Measurements from ENCODE around the gene RAET1E.
"Not testable (repeated sequence)": the region's sequence is repeated elsewhere in the genome, so short reads cannot be mapped to it uniquely, and the experiment has no call there.

The RAET1E gene

DNA sequence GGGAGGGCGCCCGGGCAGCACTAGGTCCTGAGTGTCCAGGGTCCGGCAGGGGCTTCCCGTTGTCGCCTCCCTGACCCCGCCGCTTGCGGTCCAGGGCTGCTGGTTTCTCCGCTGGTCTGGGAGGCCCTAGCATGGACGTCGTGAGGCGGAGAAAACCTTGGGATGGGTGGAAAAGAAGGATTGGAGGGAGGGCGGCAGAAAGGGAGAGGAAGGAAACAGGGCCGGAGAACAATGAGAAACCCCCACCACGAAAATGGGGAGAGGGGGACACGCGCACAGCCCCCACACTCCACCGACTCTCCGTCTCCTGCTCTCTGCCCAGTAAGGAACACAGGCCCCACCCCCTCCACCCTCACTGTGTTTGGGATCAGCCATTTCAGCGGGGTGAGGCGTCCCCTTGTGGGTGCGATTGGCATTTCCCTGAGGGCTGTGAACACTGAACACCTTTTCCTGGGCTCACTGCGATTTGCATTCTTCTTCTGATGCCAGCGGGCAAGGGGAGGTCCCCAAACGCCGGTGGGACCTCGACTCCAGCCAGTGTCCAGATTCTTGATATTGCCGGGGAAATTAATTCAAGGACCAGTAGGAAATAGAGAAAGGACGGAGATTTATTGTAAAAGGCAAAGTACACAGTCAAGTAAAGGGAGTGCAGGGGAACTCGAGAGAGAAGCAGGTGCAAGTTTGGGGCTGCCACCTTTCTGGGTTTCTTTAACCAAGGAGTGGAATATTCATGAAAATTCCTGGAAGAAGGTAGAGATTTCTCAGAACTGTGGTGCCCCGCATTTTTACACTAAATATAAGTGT lies 28.3 kb upstream of the RAET1E start:
- FAIRE-seq, result peak; percentile 11

DNA sequence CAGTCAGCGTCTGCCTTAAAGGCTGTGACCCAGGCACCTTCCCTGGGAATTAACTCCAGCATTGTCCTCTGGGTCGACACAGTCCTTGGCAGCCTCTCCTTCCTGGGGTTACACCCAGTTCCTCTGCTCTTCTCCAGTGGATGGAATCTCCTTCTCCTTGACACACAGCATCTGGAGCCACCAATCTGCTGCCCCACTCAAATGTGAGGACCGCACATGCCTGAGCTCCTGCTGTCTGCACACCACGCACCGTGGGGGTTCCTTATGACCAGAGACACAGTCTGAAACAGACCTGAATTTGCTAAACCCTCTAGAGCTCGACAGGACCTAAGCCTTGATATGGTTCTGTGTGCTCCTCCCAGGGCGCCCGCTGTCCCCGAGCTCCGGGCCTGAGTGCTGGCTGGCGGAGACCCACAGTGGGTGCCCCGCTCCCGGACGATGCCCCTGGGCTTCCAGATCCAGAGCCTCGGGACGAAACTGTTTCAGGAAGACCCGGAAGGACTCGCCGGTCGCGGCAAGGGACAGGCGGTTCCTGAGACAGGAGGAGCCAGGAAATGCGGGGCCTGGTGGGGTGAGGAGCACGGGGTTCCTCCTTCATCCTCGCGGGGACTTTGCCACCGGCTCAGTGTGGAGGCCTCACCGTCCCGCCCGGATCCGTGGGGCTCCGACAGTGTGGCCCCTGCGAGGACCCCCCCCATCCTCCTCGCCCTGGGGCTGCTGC lies 27.5 kb upstream of the RAET1E start:
- FAIRE-seq, result no peak

DNA sequence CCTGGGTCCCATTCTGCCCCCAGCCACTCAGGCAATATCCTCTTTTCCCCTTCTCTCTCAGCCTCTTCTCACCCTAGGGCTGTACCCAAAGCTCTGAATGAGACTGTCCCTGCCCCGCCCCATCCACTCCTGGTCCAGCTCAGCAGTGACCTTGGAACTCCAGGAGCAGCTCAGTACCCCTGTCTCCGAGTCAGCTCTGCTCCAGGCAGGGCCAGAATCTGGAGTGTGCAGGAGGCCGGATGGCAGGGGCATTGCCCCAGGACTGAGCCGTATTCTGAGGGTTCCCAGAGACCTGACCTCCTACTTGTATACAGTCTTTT lies 27.0 kb upstream of the RAET1E start:
- no peak for FAIRE-seq

DNA sequence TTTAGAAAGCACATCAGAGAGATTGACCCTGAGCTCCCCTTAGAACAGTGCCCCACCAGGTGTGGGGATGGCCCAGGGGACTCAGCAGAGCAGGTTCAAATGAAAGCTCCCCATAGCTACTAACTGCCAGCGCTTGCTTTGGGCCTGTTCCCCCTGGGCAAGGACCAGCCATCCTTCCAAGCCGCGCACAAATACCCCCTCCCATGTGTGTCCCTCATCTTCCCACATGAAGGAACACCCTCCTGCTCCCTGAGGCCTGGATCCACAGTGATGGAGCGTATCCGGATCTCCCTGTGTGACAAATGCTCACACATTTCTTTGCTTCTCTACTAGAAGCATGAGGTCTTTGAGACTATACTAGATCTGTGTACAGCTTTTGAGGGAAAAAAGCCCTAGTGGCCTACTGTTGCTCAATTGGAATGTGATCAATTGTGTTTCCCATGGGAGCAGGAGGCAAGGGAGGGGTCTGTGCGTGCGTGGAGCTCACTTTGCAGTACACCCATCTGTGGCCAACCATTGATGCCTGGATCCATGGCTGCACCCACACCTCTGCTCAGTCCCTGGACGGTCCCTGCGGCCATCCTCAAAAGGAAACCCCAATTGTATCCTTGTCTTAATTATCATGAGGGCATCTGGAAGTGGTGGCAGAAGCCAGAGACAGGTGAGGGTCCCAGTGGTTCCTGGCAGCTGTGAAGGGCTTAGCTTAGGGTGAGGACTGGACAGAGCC lies 26.5 kb upstream of the RAET1E start:
- FAIRE-seq, result no peak

DNA sequence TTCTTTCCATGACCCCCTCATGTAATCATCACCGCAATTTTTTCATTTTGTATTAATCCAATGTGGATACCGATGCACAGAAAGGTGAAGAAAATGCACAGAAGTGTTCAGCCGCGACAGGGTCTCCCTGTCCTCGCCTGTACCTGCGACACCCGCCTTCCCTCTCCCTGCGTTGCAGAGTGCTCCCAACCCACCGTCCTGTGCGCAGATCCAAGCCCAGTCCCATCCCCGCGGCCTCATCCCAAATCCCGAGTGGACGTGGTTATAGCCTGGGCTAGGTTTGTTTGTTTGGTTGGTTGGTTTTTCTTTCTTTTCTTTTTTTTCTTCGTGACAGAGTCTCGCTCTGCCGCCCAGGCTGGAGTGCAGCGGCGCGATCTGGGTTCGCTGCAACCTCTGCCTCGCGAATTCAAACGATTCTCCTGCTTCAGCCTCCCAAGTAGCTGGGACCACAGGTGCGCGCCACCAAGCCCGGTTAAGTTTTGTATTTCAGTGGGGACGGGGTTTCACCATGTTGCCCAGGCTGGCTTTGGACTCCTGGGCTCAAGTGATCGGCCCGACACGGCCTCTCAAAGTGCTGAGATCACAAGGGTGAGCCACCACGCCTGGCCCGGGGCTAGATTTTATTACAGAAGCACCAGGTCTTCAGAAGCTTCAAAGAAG lies 25.5 kb upstream of the RAET1E start:
- no peak for FAIRE-seq

DNA sequence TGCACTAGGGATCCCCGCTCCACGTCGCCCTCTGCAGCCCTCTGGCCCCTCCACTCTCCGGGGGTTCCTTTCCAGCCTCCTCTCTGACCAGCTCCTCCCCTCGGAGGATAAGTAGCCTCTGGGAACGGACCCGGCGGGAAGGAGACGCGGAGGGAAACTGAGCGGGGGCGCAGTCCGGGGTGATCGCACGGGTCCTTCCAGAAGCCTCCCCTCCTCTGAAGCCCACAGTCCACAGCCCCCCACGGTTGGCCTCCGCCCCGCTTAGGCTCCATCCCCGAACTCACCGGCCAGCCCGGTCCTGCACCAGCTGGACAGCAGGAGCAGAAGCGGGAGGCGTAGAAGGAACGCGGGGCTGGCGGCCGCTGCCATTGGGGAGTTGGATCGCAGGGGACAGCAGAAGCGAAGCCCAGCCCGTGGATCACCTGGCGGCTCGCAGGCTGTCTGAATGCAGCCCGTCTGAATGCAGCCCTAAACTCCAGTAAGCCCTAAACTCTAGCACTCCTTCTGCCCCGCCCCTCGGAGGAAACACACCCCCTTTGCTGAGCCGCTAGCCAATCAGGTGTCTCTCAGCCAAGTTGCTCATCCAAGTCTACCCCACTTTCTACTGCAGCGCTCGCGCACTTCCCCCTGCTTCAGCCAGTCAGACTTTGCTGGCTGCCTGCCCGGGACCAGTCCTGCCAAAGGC lies 24.9 kb upstream of the RAET1E start, which contains the start of gene RAET1G:
TSS of gene RAET1G (minus strand) at position 480 of the 685 bp plus-strand sequence. CDS start at position 369, 111 bp downstream.
- no peak for FAIRE-seq

DNA sequence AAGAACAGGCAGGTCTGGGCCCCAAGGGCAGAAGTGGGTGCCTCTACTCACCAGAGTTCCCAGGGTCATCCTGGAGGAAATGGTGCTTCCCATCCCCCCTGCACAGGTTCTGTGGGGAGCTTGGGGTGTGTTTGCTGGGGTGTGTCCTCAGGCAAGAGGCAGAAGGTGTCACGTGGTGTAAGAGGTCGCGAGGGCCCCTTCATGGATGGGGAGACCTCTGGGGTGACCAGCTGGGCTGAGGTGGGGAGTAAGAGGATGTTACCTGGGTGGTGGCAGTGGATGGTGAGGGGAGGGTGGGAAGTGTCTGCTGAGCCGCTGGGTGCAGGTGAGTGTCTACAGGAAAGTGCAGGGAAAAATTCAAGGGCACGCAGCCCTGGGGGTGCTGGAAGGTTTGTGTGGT lies 24.2 kb upstream of the RAET1E start:
- not testable (repeated sequence) for FAIRE-seq

DNA sequence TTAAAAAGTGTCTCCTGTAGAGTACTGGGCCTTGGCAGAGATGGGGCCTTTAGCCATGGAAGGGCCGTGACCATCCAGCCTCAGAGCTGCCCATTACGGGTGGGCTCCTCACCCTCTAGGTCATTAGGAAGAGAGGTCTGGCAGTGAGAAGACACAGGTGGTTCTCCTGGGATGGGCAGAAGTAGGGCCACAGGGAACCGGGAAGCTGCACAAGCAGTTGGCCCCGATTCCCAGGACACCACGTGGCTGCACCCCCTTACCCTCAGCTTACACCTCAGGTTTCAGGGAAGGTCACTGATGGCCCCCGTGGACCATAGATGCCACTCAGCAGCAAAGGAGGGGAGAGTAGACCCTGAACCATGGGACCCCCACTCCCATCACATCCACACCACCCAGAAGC lies 23.4 kb upstream of the RAET1E start:
- FAIRE-seq, result no peak

DNA sequence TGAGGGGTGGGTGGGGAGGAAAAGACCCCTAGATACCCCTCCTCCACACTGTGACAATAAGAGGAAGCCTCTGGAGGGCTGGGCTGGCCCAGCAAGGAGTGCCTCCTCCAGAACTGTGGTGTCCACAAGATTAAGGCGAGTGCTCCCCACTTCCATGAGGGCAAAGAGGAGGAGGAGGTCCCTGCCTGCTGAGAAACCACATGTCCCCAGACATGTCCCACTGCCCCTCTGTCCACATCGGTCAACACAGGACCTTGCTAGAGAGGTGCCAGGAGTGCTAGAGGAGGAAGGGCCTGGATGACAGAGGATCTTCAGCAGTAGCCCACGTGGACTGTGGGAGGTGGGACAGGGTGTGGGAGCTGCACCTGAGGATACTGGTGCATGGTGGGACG lies 21.9 kb upstream of the RAET1E start:
- FAIRE-seq, result no peak

DNA sequence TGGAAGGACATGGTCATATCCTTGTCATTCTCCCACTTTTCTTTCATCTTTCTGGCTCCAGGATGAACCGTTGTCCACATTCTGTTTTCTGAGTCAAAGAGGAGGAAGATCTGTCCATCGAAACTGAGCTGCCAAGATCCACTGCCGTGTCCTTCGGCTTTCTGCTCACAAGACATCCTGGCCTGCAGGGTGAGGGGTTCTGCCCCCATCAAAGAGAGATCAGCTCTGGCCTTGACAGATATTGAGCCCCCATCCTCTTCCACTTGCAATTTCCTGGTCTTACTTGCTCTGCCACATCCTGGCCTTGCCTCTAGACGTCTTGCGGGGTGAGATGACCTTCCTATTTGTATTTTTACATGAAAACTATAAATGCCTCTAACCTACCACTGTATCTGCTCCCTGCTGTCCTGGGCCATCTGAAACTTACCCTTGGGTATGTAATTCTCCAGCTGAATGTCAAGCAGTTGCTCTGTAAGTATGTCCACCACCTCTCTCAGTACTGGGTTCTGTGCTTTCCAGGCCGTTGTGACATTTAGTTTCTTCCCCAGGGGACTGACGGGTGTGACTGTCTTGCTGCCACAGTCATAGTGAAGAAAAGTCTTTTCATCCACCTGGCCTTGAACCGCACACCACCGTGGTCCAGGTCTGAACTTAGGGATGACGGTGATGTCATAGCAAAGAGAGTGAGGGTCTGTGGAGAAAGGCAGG lies 21.4 kb upstream of the RAET1E start:
- not testable (repeated sequence) for FAIRE-seq

DNA sequence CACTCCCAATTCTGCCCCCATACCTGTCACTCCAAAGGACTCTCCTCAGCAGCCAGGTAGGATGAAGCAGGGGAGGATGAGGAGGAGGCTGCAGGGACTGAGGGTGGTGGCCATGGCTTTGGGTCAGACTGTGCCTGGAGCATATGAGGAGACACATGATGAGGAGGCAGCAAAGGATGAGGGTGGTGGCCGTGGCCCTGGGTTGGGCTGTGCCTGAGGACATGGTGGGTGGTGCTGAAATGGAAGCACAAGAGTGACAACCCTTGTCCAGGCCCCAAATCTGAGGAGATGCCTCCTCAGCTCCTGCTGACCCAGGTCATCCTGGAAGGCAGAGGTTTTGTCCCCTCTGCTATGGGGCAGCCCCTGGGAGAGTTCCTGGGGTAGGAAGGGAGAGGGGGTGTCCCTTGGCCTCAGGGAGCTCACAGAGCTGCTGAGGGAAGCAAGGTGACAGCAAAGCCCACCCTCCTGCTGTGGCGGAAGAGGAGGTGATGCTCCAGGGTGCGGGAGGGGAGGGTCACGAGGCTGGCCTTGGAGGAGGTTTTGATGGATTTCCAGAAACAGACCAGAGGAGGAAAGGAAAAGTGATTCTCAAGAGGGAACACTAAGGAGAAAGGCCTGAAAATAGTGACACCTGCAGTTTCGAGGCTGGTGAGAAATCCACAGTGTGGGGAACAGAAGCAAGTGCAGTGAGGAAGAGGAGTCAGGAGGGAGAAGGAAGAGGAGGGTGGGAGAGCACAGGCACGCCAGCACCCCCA lies 20.4 kb upstream of the RAET1E start:
- no peak for FAIRE-seq

DNA sequence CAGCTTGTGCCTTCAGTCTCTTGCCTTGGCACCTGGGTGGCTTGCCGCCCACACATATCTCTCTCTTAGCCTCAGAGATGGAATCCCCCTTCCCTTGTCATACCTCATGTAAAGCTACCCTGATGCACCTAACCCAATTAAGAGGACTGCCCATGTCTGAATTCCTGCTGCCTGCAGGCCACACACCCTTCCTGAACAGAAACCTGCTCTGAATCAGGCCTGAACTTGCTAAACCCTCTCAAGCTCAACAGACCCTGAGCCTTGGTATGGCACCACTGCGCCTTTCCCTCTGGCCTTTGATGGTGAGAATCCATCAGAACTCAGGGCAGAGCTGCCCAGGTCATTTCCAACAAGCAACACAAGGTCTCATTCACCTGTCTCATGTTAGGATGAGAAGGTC lies 19.8 kb upstream of the RAET1E start:
- FAIRE-seq, result no peak

DNA sequence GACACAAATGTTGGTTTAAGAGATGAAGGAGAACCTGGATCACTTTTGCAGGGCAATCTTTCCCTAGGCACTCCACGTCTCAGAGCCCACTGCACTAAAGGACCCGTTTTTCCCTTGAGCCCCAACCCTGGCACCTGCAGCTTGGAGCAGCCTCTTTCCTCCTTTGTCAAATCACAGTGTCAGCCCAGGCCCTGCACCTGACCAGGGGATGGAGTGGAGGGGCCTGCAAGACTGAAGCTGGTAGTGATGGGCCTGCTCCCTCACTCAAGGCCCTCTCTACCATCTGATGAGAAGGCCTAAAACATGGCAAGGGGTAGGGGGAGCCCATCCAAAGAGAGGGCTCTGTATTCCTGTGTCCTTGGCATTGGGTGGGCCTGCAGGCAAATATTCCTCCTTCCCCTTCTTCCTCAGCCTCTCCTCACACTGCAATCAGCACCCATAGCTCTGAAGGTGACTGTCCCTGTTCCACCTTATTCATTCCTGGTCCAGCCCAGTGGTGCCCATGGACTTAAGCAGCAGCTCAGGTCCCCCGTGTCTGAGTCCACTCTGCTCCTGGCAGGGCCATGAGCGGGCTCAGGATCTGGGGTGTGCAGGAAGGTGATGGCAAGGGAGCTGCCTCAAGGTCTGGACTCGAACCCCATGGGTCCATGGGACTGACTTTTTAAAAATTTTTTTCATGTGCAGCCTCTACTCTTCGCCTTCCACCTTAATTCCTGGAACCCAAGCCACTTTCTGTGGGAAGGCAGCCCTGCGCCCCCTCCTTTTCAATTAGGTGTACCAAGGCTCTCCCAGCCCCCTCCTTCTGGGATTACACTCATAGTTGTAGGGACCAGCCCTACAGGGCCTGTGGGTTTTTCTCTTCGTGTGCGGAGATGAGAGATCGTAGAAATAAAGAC lies 18.3 kb upstream of the RAET1E start:
- FAIRE-seq, result no peak

DNA sequence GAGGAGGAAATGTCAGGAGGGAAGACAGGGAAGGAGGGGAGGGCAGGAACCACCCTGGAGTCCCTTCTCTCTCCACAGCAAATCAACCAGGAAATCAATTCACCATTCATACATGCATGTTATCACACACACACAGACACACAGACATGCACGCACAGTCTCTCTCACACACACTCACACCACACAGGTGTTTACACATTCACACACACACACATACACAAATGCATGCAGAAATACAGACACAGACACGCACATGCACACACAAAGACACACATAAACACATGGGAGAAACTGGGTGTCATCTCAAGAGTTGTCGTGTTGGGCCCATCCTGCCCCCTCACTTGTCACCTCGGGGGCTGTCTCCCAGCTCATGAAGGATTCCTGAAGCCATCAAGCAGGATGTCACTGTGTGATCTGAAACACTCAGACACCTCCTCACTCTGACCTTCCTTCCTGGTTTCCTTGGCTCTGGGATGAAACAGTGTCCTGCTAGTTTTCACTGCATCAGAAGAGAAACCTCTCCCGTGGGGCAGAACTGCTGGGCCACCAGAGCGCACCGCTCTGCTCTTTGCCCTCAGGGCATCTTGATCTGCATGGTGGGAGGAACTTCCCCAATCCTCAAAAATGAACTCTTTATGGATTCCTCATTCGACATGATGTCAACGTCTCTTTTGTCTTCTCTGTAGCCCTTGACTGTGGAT lies 15.8 kb upstream of the RAET1E start:
- no peak for FAIRE-seq

DNA sequence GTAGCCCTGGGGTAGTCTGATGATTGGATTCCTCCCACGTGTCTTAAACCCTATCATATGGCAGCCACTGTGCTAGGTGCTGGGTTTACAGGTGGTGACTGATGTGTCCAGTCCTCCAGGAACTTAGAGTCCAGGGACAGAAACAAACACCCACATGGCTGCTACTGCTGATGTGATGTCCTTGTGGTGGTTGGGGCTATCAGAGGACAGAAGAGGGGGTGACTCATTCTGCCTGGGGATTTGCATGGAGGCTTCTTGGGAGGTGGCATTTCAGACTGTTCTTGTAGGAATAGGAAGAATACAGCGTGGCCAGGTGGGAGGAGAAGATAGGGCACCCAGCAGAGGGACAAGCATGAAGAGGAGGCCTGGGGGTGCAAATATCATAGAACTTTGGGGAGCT lies 15.2 kb upstream of the RAET1E start:
- no peak for FAIRE-seq

DNA sequence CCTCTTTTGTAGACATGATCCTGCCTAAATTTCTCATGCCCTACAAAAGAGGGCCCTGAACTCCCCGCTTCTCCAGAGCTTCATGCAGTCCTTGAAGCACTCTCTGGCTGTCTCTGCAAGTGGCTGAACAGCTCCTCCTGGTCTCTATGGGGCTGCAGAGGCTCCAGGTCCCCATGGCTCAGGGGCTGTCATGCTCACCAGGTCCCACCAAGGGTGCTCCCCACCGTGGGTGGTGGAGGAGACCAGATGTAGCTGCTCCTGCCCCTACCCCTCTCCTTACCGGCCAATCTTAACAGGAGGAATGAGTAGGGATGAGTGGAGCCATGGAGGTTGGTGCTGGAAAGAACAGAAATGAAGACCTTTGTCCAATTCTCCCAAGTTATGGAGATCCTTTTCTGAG lies 14.8 kb upstream of the RAET1E start:
- not testable (repeated sequence) for FAIRE-seq

DNA sequence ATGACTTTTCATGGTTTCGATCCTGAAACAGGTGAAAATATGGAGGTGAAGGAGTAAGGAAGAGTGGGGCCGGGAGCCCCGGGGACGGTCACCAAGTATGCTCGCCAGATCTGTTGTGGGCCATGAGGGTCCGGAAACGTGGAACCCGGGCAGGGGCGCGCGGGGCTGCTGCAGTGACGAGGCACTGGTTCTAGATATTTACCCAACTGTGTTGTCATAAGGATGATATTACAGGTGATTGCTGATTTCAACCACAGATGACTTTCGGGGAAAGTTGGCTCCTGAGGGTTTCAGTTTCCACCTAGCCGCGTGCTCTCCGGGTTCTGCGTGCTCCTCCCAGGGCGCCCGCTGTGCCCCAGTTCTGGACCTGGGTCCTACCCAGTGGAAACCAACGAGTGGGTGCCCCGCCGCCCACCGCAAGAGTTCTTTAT lies 12.8 kb upstream of the RAET1E start:
- no peak for FAIRE-seq

DNA sequence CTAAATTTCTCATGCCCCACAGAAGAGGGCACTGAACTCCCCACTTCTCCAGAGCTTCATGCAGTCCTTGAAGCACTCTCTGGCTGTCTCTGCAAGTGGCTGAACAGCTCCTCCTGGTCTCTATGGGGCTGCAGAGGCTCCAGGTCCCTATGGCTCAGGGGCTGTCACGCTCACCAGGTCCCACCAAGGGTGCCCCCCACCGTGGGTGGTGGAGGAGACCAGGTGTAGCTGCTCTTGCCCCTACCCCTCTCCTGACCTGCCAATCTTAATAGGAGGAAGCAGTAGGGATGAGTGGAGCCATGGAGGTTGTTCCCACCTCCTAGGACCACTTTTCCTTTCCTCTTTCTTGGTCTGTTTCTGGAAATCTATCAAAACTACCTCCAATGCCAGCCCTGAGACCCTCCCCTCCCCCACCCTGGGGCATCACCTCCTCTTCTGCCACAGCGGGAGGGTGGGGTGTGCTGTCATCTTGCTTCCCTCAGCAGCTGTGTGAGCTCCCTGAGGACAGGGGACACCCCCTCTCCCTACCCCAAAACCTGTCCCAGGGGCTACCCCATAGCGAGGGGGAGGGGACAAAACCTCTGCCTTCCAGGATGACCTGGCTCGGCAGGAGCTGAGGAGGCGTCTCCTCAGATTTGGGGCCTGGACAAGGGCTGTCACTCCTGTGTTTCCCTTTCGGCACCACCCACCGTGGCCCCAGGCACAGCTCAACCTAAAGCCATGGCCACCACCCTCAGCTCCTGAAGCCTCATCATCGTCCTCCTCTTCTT lies 12.0 kb upstream of the RAET1E start:
- no peak for FAIRE-seq

DNA sequence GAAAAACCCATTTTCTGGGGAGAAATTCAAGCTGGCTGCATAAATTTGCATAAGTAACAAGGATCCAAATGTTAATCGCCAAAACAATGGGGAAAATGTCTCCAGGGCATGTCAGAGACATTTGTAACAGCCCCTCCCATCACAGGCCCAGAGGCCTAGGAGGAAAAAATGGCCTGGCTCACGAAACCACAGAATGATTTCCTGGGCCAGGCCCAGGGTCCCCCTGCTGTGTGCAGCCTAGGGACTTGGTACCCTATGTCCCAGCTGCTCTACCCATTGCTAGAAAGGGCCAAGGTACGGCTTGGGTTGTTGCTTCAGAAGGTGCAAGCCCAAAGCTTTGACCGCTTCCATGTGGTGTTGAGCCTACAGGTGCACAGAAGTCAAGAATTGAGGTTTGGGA lies 10.6 kb upstream of the RAET1E start:
- FAIRE-seq, result not testable (repeated sequence)

Measured in G401.6 (cell line).